HG02970 (cell line): ENCODE measurements around the gene SMARCC1.

Experiments used
- ATAC-seq: cut with Tn5 transposase; IDR thresholded peaks from one replicate; pipeline ENCODE4 v1.9.1; 2021; ENCODE audit warnings: mild to moderate bottlenecking, moderate library complexity, moderate number of reproducible peaks; ENCODE audit not compliant: unreplicated experiment, low FRiP score

The SMARCC1 gene

GRCh38 chr3:47601281-47601680 is 180.4 kb downstream of the SMARCC1 start:
- no peak for ATAC-seq

- ATAC-seq, result no peak
These were observed 186.9 kb downstream of the SMARCC1 start for GRCh38 chr3:47594792-47595191.

- no peak for ATAC-seq
These were observed 189.5 kb downstream of the SMARCC1 start for GRCh38 chr3:47592066-47592795.

GRCh38 chr3:47590216-47590615 is 191.5 kb downstream of the SMARCC1 start:
- no peak for ATAC-seq

GRCh38 chr3:47588587-47588986 is 193.1 kb downstream of the SMARCC1 start:
- no peak for ATAC-seq

- no peak for ATAC-seq
These were observed 193.6 kb downstream of the SMARCC1 start for GRCh38 chr3:47588053-47588452.

GRCh38 chr3:47586746-47587145 is 194.9 kb downstream of the SMARCC1 start:
- no peak for ATAC-seq

GRCh38 chr3:47583320-47584075 is 198.2 kb downstream of the SMARCC1 start:
- ATAC-seq, result no peak

- ATAC-seq, result no peak
These were observed 199.9 kb downstream of the SMARCC1 start for GRCh38 chr3:47581835-47582234.

- ATAC-seq, result no peak
These were observed 200.3 kb downstream of the SMARCC1 start for GRCh38 chr3:47581422-47581821.

- no peak for ATAC-seq
These were observed 201.2 kb downstream of the SMARCC1 start for GRCh38 chr3:47580481-47580880.

GRCh38 chr3:47579875-47580274 is 201.8 kb downstream of the SMARCC1 start:
- no peak for ATAC-seq

GRCh38 chr3:47578691-47579632 is 202.7 kb downstream of the SMARCC1 start, which contains the start of gene CSPG5:
CSPG5 (minus strand) TSS chr3:47578865; CDS start chr3:47578693, 172 bp downstream.
- no peak for ATAC-seq

GRCh38 chr3:47578119-47578632 is 203.5 kb downstream of the SMARCC1 start:
- no peak for ATAC-seq

- no peak for ATAC-seq
These were observed 204.0 kb downstream of the SMARCC1 start for GRCh38 chr3:47577583-47578118.

- no peak for ATAC-seq
These were observed 208.2 kb downstream of the SMARCC1 start for GRCh38 chr3:47573190-47574172.

- ATAC-seq, result no peak
These were observed 210.1 kb downstream of the SMARCC1 start for GRCh38 chr3:47571391-47572175.

- ATAC-seq, result no peak
These were observed 212.8 kb downstream of the SMARCC1 start for GRCh38 chr3:47568901-47569300.
